Suprapubic skin (tissue), 4 donors: ENCODE results near the gene FGF1. TPM values are rescaled to one million over a fixed set of nuclear protein-coding genes. Genes with fewer than 3 reads are reported as not detected.

ENCODE experiments used
- DNase-seq, 2 donors: peaks; one replicate each; pipeline ENCODE4 v3.0.0-alpha.2; 2019; ENCODE audit warnings: low spot score in 2 of 2
- H3K27ac ChIP-seq: fragments of 200-600 bp; sonication (generic); one replicate; pipeline ENCODE4 v1.5.1; 2019
- H3K27me3 ChIP-seq: fragments of 200-600 bp; sonication (generic); one replicate; pipeline ENCODE4 v1.5.1; 2019
- H3K36me3 ChIP-seq: fragments of 200-600 bp; sonication (generic); one replicate; pipeline ENCODE4 v1.5.1; 2019
- H3K4me1 ChIP-seq: fragments of 200-600 bp; sonication (generic); one replicate; pipeline ENCODE4 v1.5.1; 2019
- H3K4me3 ChIP-seq: fragments of 200-600 bp; sonication (generic); one replicate; pipeline ENCODE4 v1.5.1; 2019; ENCODE audit warnings: mild to moderate bottlenecking
- H3K9me3 ChIP-seq: fragments of 200-600 bp; sonication (generic); one replicate; pipeline ENCODE4 v1.5.1; 2019
- EP300 ChIP-seq: sonication (generic); formaldehyde crosslinking; IDR thresholded peaks from one replicate; pipeline ENCODE4 v1.6.1; 2017; ENCODE audit warnings: antibody characterized with exemption
- POLR2A ChIP-seq, 2 donors: fragments of 450-650 bp; IDR thresholded peaks; one replicate each; pipeline ENCODE4 v1.6.1; 2017; ENCODE audit warnings: antibody characterized with exemption in 2 of 2, mild to moderate bottlenecking in 2 of 2, moderate library complexity in 2 of 2
- POLR2AphosphoS5 ChIP-seq, 3 donors: sonication (generic); formaldehyde crosslinking; IDR thresholded peaks; one replicate each; pipeline ENCODE4 v1.6.1; 2017; ENCODE audit warnings: antibody characterized with exemption in 3 of 3
- WGBS: methylation state at CpG from one replicate; pipeline ENCODE4 v1.1.5; 2018; 5-methylcytosine and 5-hydroxymethylcytosine counted together
- total RNA-seq, 4 donors: library from RNA; depleted of rRNA; stranded (reverse); fragments of >200 nt; gene quantifications; one replicate each; pipeline ENCODE4 v1.1.0, GENCODE V29; 2016
- TF ChIP-seq, protein P1 (sequence below), 2 donors: fragments of 200-600 bp in 1 of 2; fragments of 450-650 bp in 1 of 2; sonication (generic) in 1 of 2; IDR thresholded peaks; one replicate each; pipeline ENCODE4 v1.5.1; 2016 to 2019; ENCODE audit warnings: antibody characterized with exemption in 2 of 2, mild to moderate bottlenecking in 1 of 2, moderate library complexity in 1 of 2

Gene FGF1
- total RNA-seq, 4 donors from 2014 or later: 0.48 to 2.5 (median 1.9) TPM

DNA sequence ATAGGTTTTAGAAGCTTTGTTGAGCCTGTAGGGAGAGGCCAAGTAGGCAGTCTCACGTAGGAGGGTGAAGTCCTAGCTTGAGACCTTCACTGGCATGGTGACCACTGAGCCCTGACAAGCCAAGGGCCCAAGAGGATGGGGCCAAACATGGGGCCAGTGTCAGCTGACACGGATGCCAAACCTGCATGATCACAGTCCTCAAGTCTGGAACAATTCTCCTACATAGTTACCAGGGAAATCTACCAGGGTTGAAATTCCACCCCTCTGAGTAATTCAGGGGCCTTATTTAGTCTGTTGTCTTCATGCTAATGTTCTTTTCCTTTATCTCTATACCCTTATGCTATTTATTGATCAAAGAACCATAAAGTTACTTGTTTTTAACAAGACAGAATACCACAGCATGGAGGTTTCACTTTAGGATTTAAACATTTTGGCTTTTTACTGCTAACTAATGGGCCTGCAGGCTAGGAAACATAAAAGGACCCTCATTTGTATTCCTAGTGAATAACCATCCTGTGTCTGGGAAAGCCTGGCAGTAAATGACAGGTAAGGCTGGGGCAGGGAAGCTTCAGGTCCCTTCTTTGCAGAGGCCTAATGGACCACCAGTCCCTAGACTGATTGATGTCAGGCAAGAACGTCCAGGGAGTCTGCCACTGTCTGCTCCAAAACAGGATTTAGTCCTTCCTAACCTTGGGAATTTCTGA is 140.8 kb downstream of the FGF1 start:
- H3K27ac ChIP-seq: no peak overlapping the region
- WGBS: 86% methylated on average over 3 of the region's 3 CpGs
- no peak for DNase-seq
- H3K9me3 ChIP-seq: no peaks in the 10 kb centered on the region
- peaks cover 12% of the 10 kb centered on the region for H3K4me1 ChIP-seq
- H3K27me3 ChIP-seq: no peaks in the 10 kb centered on the region
- H3K36me3 ChIP-seq: no peaks in the 10 kb centered on the region
- H3K4me3 ChIP-seq: no peak overlapping the region
- TF ChIP-seq, protein P1, sequence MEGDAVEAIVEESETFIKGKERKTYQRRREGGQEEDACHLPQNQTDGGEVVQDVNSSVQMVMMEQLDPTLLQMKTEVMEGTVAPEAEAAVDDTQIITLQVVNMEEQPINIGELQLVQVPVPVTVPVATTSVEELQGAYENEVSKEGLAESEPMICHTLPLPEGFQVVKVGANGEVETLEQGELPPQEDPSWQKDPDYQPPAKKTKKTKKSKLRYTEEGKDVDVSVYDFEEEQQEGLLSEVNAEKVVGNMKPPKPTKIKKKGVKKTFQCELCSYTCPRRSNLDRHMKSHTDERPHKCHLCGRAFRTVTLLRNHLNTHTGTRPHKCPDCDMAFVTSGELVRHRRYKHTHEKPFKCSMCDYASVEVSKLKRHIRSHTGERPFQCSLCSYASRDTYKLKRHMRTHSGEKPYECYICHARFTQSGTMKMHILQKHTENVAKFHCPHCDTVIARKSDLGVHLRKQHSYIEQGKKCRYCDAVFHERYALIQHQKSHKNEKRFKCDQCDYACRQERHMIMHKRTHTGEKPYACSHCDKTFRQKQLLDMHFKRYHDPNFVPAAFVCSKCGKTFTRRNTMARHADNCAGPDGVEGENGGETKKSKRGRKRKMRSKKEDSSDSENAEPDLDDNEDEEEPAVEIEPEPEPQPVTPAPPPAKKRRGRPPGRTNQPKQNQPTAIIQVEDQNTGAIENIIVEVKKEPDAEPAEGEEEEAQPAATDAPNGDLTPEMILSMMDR (IDR thresholded peaks at IDR 0.05): no peak
- TF ChIP-seq POLR2AphosphoS5 (IDR thresholded peaks at IDR 0.05) (no peak), EP300 (no peak), POLR2A (IDR thresholded peaks at IDR 0.05) (no peak)

DNA sequence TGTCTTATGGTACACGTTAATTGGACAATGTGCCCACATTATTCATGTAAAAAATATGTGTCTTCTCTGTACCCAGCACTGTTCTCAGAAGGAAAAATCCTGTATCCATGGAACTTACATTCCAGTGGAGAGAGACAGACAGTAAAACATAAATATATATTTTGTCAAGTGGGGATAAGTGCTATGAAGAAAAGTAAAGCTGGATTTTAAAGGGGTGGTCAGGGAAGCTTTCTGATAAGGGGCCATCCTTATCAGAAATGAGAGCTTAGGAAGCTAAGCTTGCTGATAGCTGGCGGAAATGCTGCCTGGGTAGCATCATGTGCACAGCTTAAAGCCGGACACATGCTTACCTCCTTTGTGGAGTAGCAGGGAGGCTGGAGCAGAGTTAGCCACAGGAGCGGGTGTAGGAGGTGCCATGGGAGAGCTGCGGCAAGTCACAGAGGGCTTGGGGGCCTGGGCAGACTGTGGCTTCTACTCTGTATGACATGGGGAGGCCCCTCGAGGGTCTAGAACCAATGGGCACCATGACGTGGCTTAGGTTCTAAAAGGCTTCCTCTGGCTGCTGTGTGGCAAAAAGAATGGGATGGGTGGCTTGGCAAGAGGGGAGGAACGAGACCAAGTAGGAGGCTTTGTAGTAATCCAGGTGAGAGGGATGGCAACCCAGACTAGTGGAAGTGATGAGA is 141.7 kb downstream of the FGF1 start:
- no peaks in the 10 kb centered on the region for H3K9me3 ChIP-seq
- H3K4me3 ChIP-seq: no peak overlapping the region
- DNase-seq: no peak
- 90% methylated on average over 8 of the region's 8 CpGs for WGBS
- no peak overlapping the region for H3K27ac ChIP-seq
- H3K4me1 ChIP-seq: peaks cover 12% of the 10 kb centered on the region
- TF ChIP-seq, protein P1 (IDR thresholded peaks at IDR 0.05): no peak
- TF ChIP-seq POLR2A (IDR thresholded peaks at IDR 0.05): no peak
- no peak for TF ChIP-seq EP300
- no peak for TF ChIP-seq POLR2AphosphoS5 (IDR thresholded peaks at IDR 0.05)
- no peaks in the 10 kb centered on the region for H3K36me3 ChIP-seq
- H3K27me3 ChIP-seq: no peaks in the 10 kb centered on the region

DNA sequence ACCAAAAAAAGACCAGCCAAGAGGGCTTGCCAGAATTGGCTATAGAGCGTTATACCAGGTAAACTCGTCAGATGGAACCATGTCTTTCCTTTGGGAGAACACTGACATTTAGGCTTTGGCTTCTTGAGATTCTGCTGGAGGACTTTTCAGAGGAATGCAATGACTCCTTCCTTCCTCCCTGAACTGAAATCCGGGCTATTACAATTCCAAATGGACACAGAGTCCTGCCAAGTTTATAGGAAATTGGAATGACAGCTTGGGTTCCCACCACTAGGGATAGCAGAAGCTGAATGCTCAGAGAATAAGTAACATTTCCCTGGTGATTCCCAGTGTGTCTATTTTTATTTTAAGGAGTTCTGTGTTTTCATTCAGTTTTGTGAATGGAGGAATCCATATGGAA is 143.0 kb downstream of the FGF1 start:
- TF ChIP-seq POLR2A (IDR thresholded peaks at IDR 0.05) (no peak), POLR2AphosphoS5 (IDR thresholded peaks at IDR 0.05) (peak in 1 of 3 donors; percentile 38)
- TF ChIP-seq, protein P1 (IDR thresholded peaks at IDR 0.05): peak in 1 of 2 donors; percentile 26
- Histone ChIP-seq H3K4me3 (no peak overlapping the region), H3K4me1 (peaks cover 12% of the 10 kb centered on the region), H3K36me3 (no peaks in the 10 kb centered on the region), H3K9me3 (no peaks in the 10 kb centered on the region), H3K27ac (peak overlapping the region; percentile 29), H3K27me3 (no peaks in the 10 kb centered on the region)
- WGBS: 52% methylated on average over 3 of the region's 3 CpGs
- DNase-seq: no peak

Other genes with a start within 250 kb of the FGF1 start
- gene ARHGAP26, start 84.3 kb upstream of the FGF1 start, total RNA-seq: 10 to 100 TPM; 11.1 to 36.1 (median 21.8) TPM